K562 (cell line): Measurements from ENCODE around the gene ESPL1. TPM values are rescaled to one million over a fixed set of nuclear protein-coding genes. Genes with fewer than 3 reads are reported as not detected.

ENCODE experiments used
- ATF7 ChIP-seq: fragments of 450-650 bp; IDR thresholded peaks from 2 replicates; pipeline ENCODE4 v1.7.1; 2014; ENCODE audit warnings: mild to moderate bottlenecking, moderate library complexity
- BCOR ChIP-seq: fragments of 450-650 bp; IDR thresholded peaks from 2 replicates; pipeline ENCODE4 v1.6.1; 2016
- CBX3 ChIP-seq, 2 experiments: IDR thresholded peaks; 1 replicate in 1 of 2; 2 replicates in 1 of 2; pipeline ENCODE4 v1.6.1; 2012; ENCODE audit warnings: inconsistent platforms in 2 of 2, low read length in 2 of 2, borderline replicate concordance in 1 of 2, control low read depth in 1 of 2
- CREB1 ChIP-seq, 2 experiments: sonication (generic) in 1 of 2; formaldehyde crosslinking in 1 of 2; IDR thresholded peaks; 2 replicates each; pipeline versions ENCODE4 v1.6.1 to v1.8.0; 2012 to 2022; ENCODE audit warnings: inconsistent platforms in 1 of 2, mild to moderate bottlenecking in 1 of 2, missing genetic modification reagents in 1 of 2, moderate library complexity in 1 of 2
- ELK3 ChIP-seq: fragments of 450-650 bp; formaldehyde crosslinking; IDR thresholded peaks from 2 replicates; pipeline ENCODE4 v1.4.0; 2020; ENCODE audit warnings: mild to moderate bottlenecking
- MAZ ChIP-seq, 2 experiments: fragments of 450-650 bp in 1 of 2; sonication (generic) in 1 of 2; formaldehyde crosslinking; IDR thresholded peaks in 1 of 2; conservative IDR thresholded peaks in 1 of 2; 2 replicates each; pipeline versions ENCODE4 v1.4.0 to v1.5.0; 2020; ENCODE audit warnings: mild to moderate bottlenecking in 1 of 2, missing genetic modification reagents in 1 of 2
- PRDM10 ChIP-seq: fragments of 450-650 bp; IDR thresholded peaks from 2 replicates; pipeline ENCODE4 v1.6.1; 2018; ENCODE audit not compliant: partially characterized antibody
- RBBP5 ChIP-seq: fragments of 200-600 bp; sonication (generic); IDR thresholded peaks from 2 replicates; pipeline ENCODE4 v1.6.1; 2012; ENCODE audit warnings: borderline replicate concordance, mild to moderate bottlenecking, low read length, control low read depth, inconsistent platforms; ENCODE audit not compliant: insufficient read depth, poor library complexity, severe bottlenecking
- TEAD4 ChIP-seq, 2 experiments: sonication (generic) in 1 of 2; formaldehyde crosslinking in 1 of 2; IDR thresholded peaks; 2 replicates each; pipeline versions ENCODE4 v1.6.1 to v1.8.0; 2012 to 2022; ENCODE audit warnings: borderline replicate concordance in 1 of 2, inconsistent platforms in 1 of 2, low read length in 1 of 2, mild to moderate bottlenecking in 1 of 2, missing genetic modification reagents in 1 of 2
- TFAP4 ChIP-seq: sonication (generic); formaldehyde crosslinking; IDR thresholded peaks from 2 replicates; pipeline ENCODE4 v1.8.0; 2022; ENCODE audit warnings: missing genetic modification reagents, mild to moderate bottlenecking, moderate library complexity, borderline replicate concordance
- ZNF740 ChIP-seq, 3 experiments: fragments of 200-800 bp in 1 of 3; sonication (Bioruptor generic) in 1 of 3; sonication (generic) in 1 of 3; formaldehyde crosslinking in 1 of 3; IDR thresholded peaks; 2 replicates each; pipeline versions ENCODE4 v1.6.1 to v1.8.0; 2016 to 2022; ENCODE audit warnings: mild to moderate bottlenecking in 2 of 3, missing compliant biosample characterization in 2 of 3, missing genetic modification characterization in 2 of 3, missing genetic modification reagents in 1 of 3
- ZNF766 ChIP-seq: fragments of 200-800 bp; sonication (Bioruptor generic); conservative IDR thresholded peaks from 2 replicates; pipeline ENCODE4 v1.6.1; 2016; ENCODE audit warnings: missing genetic modification characterization, missing compliant biosample characterization
- polyA plus RNA-seq, 8 experiments: library from polyadenylated mRNA; depleted of rRNA in 4 of 8; stranded (reverse) in 5 of 8; unstranded in 3 of 8; fragments of >200 nt; fragmentation: Nextera tagmentation in 2 of 8; fragmentation: Illumina TruSeq in 1 of 8; extraction: Ambion mirVana in 2 of 8; extraction: Trizol in 1 of 8; gene quantifications; 2 replicates each; pipeline versions ENCODE4 v1.2.1 to v1.2.3, GENCODE V29; 2011 to 2014; ENCODE audit warnings: inconsistent platforms in 1 of 8, missing spikeins in 1 of 8
- total RNA-seq, 7 experiments: library from RNA; depleted of rRNA in 6 of 7; stranded (reverse); fragments of >200 nt in 6 of 7; fragmentation: Illumina TruSeq in 2 of 7; extraction: Trizol in 2 of 7; gene quantifications; 2 replicates each; pipeline versions ENCODE4 v1.2.1 to v1.2.3, GENCODE V29; 2011 to 2021; ENCODE audit warnings: low replicate concordance in 1 of 7
- TF ChIP-seq, protein P1 (sequence below): sonication (generic); formaldehyde crosslinking; IDR thresholded peaks from 2 replicates; pipeline ENCODE4 v1.8.0; 2023; ENCODE audit warnings: mild to moderate bottlenecking, missing genetic modification reagents

ESPL1 gene
- total and polyA plus RNA-seq, 9 of the 15 experiments (the other 6 are each of a cell fraction or from before 2014, with no cell fraction given), result 1.2 to 55.0 (median 18.7) TPM

GRCh38 chr12:53220694-53221202 is 47.4 kb upstream of the ESPL1 start (continued):
- peak; percentile 39; the same call in 1 of the 2 replicates for TF ChIP-seq ATF7
- TF ChIP-seq PRDM10, result peak; percentile 96
- TF ChIP-seq ZNF766 (CRISPR knock-in tag), result 0 out of 2 replicates have a peak, but pooled peaks have one; percentile 39
- TF ChIP-seq CBX3 (IDR thresholded peaks at IDR 0.05; ENCODE audit: borderline replicate concordance in 1 of 2, low read length in 2 of 2), result 0 out of 3 replicates have a peak, but pooled peaks of 1 of the 2 experiments have one; percentile 1
- TF ChIP-seq CREB1 (IDR thresholded peaks at IDR 0.05), result no peak
- 0 out of 2 replicates have a peak, but pooled peaks have one; percentile 22 for TF ChIP-seq CREB1 (CRISPR knock-in tag; IDR thresholded peaks at IDR 0.05)
- TF ChIP-seq ZNF740 (CRISPR knock-in tag; IDR thresholded peaks at IDR 0.05), result peak; percentile 47; the same call in 1 of the 2 replicates
- no peak for TF ChIP-seq ZNF740 (tag; IDR thresholded peaks at IDR 0.05)
- TF ChIP-seq TFAP4 (CRISPR knock-in tag), result peak; percentile 36; the same call in 1 of the 2 replicates
- peak in 1 of 2 experiments; percentile 98; a peak in 3 of 4 replicates for TF ChIP-seq MAZ (CRISPR knock-in tag; conservative IDR thresholded peaks at IDR 0.05 in 1 of 2, IDR thresholded peaks at IDR 0.05 in 1 of 2)
- TF ChIP-seq BCOR, result 0 out of 2 replicates have a peak, but pooled peaks have one; percentile 29
- TF ChIP-seq RBBP5, result peak; percentile 56
- TF ChIP-seq, protein P1, sequence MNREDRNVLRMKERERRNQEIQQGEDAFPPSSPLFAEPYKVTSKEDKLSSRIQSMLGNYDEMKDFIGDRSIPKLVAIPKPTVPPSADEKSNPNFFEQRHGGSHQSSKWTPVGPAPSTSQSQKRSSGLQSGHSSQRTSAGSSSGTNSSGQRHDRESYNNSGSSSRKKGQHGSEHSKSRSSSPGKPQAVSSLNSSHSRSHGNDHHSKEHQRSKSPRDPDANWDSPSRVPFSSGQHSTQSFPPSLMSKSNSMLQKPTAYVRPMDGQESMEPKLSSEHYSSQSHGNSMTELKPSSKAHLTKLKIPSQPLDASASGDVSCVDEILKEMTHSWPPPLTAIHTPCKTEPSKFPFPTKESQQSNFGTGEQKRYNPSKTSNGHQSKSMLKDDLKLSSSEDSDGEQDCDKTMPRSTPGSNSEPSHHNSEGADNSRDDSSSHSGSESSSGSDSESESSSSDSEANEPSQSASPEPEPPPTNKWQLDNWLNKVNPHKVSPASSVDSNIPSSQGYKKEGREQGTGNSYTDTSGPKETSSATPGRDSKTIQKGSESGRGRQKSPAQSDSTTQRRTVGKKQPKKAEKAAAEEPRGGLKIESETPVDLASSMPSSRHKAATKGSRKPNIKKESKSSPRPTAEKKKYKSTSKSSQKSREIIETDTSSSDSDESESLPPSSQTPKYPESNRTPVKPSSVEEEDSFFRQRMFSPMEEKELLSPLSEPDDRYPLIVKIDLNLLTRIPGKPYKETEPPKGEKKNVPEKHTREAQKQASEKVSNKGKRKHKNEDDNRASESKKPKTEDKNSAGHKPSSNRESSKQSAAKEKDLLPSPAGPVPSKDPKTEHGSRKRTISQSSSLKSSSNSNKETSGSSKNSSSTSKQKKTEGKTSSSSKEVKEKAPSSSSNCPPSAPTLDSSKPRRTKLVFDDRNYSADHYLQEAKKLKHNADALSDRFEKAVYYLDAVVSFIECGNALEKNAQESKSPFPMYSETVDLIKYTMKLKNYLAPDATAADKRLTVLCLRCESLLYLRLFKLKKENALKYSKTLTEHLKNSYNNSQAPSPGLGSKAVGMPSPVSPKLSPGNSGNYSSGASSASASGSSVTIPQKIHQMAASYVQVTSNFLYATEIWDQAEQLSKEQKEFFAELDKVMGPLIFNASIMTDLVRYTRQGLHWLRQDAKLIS (CRISPR knock-in tag), result no peak
- TF ChIP-seq TEAD4 (IDR thresholded peaks at IDR 0.05; ENCODE audit: low read length), result peak; percentile 41; the same call in 1 of the 2 replicates
- no peak for TF ChIP-seq TEAD4 (CRISPR knock-in tag; IDR thresholded peaks at IDR 0.05; ENCODE audit: borderline replicate concordance)
- TF ChIP-seq ELK3, result no peak
